ENCODE data around the gene KCNK4. TPM values are rescaled to one million over a fixed set of nuclear protein-coding genes. Genes with fewer than 3 reads are reported as not detected.

Gene KCNK4
- total and polyA plus RNA-seq, 8 donors = not detected

DNA sequence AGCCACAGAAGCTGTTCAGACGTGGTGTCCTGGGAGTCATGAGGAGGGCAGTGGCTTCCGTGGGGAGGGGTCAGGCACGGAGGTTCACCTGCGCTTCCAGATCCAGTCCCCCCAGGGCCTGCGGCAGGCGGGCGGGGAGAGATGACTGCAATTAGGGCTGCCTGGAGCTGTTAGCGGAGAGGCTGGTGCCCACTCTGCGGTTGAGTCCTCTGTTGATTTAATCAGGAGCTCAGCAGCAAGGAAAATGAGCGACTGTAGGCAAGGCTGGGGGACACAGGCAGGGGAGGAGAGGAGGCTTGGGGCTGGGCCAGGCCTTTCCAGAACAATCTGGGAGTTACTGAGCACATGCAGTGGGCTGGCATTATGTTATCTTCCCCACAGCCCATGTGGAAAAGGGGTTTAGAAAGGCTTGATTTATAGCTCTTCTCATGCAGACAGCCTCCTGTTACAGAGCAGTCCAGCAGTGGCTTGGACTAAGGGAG lies 26.7 kb upstream of the KCNK4 start:
- Histone ChIP-seq H3K36me3 (peaks cover 44 to 77% (median 75%) of the 10 kb centered on the region in 4 donors), H3K4me1 (peaks cover 15 to 25% (median 24%) of the 10 kb centered on the region in 4 donors), H3K27me3 (no peaks in the 10 kb centered on the region), H3K9me3 (no peaks in the 10 kb centered on the region), H3K27ac (no peak overlapping the region), H3K4me3 (no peak overlapping the region)
- intact Hi-C loops (cut with DNase I; ENCODE audit: low total_unique reads) = no loop called here
- DNase-seq = no peak
- 85 to 91% (median 90%) methylated on average over 10 of the region's 10 CpGs for WGBS, 5 donors
- TF ChIP-seq POLR2AphosphoS5 (IDR thresholded peaks at IDR 0.05) (no peak), EP300 (IDR thresholded peaks at IDR 0.05) (no peak), POLR2A (IDR thresholded peaks at IDR 0.05) (no peak)
- TF ChIP-seq, protein P1, sequence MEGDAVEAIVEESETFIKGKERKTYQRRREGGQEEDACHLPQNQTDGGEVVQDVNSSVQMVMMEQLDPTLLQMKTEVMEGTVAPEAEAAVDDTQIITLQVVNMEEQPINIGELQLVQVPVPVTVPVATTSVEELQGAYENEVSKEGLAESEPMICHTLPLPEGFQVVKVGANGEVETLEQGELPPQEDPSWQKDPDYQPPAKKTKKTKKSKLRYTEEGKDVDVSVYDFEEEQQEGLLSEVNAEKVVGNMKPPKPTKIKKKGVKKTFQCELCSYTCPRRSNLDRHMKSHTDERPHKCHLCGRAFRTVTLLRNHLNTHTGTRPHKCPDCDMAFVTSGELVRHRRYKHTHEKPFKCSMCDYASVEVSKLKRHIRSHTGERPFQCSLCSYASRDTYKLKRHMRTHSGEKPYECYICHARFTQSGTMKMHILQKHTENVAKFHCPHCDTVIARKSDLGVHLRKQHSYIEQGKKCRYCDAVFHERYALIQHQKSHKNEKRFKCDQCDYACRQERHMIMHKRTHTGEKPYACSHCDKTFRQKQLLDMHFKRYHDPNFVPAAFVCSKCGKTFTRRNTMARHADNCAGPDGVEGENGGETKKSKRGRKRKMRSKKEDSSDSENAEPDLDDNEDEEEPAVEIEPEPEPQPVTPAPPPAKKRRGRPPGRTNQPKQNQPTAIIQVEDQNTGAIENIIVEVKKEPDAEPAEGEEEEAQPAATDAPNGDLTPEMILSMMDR (IDR thresholded peaks at IDR 0.05) = no peak

DNA sequence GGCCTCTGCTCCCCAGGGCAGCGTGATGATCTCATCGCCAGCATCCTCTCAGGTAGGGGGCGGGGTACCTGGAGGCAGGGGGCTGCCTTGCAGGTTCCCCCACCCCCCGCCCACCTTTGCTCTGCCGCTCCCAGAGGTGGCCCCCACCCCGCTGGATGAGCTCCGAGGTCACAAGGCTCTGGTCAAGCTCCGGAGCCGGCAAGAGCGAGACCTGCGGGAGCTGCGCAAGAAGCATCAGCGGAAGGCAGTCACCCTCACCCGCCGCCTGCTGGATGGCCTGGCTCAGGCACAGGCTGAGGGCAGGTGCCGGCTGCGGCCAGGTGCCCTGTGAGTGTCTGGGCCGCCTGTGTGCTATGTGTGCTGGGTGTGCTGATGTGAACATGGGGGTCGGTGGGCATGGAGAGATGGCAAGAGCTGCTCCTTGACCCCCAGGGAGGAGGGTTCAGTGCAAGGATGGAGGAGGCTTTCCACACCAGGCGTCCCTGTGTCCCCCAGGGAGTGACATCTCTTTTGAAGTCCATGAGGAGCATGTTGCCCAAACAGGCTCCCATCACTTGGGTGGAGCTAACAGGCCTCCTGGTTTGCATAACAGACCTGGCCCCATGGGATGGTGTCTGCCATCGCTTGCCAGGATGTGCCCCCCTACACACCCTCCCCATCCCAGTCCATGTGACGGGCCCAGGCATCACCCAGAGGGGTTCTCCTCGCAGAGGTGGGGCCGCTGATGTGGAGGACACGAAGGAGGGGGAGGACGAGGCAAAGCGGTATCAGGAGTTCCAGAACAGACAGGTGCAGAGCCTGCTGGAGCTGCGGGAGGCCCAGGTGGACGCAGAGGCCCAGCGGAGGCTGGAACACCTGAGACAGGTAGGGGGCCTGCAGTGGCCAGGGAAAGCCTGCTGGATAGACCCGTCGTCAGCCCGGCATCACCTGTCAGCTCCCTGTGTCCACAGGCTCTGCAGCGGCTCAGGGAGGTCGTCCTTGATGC lies 25.6 kb upstream of the KCNK4 start:
- H3K4me3 ChIP-seq = no peak overlapping the region
- DNase-seq = no peak
- no peak overlapping the region for H3K27ac ChIP-seq
- H3K36me3 ChIP-seq = peaks cover 43 to 66% (median 65%) of the 10 kb centered on the region in 4 donors
- peaks cover 15 to 29% (median 24%) of the 10 kb centered on the region in 4 donors for H3K4me1 ChIP-seq
- WGBS, 5 donors = 91 to 94% (median 93%) methylated on average over 25 to 35 of the region's 35 CpGs
- intact Hi-C loops (cut with DNase I; ENCODE audit: low total_unique reads) = no loop called here
- TF ChIP-seq POLR2A (IDR thresholded peaks at IDR 0.05) (no peak), EP300 (IDR thresholded peaks at IDR 0.05) (no peak), POLR2AphosphoS5 (IDR thresholded peaks at IDR 0.05) (no peak)
- TF ChIP-seq, protein P1 (IDR thresholded peaks at IDR 0.05) = no peak
- no peaks in the 10 kb centered on the region for H3K9me3 ChIP-seq
- no peaks in the 10 kb centered on the region for H3K27me3 ChIP-seq

DNA sequence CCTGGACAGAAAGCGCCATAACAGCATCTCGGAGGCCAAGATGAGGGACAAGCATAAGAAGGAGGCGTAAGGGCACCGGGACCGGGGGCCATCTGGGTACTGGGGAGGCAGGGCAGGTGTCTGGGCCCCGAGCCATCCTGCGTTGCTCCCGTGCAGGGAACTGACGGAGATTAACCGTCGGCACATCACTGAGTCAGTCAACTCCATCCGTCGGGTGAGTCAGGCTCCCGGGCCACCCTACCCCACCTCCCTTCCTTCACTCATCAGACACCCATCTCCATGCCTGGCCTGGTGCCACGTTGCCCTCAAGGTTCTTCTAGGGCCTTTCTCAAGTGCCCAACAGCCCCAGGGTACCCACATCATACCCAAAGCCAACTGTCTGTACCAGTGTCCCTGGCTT lies 24.8 kb upstream of the KCNK4 start:
- Histone ChIP-seq H3K27me3 (no peaks in the 10 kb centered on the region), H3K27ac (peak overlapping the region in 1 of 5 donors; percentile 96), H3K4me3 (no peak overlapping the region), H3K4me1 (peaks cover 15 to 29% (median 24%) of the 10 kb centered on the region in 4 donors), H3K36me3 (peaks cover 41 to 61% (median 59%) of the 10 kb centered on the region in 4 donors), H3K9me3 (no peaks in the 10 kb centered on the region)
- WGBS, 5 donors = 83 to 91% (median 89%) methylated on average over 15 of the region's 15 CpGs
- no peak for DNase-seq
- TF ChIP-seq POLR2A (IDR thresholded peaks at IDR 0.05) (no peak), POLR2AphosphoS5 (IDR thresholded peaks at IDR 0.05) (no peak)
- intact Hi-C loops (cut with DNase I; ENCODE audit: low total_unique reads) = no loop called here

DNA sequence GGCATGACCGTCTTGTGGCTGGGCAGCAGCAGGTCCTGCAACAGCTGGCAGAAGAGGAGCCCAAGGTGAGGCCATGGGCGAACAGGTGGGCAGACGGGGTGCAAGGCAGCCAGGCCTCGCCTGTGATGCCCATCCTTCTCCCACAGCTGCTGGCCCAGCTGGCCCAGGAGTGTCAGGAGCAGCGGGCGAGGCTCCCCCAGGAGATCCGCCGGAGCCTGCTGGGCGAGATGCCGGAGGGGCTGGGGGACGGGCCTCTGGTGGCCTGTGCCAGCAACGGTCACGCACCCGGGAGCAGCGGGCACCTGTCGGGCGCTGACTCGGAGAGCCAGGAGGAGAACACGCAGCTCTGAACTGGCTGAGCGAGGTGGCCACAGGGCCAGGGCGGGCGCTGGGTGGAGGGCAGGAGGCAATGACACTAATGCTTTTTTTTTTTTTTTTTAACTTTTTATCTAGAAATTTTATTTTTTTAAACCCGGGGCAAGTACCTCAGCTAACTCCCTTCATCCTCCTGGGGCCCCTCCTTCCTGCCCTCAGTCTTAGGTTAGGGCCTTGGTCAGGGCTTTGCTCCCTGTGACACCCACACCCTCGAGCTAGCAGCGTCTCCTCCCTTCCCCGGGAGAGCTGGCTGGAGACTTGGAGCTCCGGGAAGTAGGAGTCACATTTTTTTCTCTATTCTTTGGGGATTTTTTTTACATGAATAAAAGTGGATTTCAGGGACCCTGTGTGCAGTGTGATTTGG lies 23.7 kb upstream of the KCNK4 start:
- H3K4me1 ChIP-seq = peaks cover 25 to 38% (median 34%) of the 10 kb centered on the region in 4 donors
- DNase-seq = no peak

More for the DNA sequence above, 23.7 kb upstream of the KCNK4 start:
- peaks cover 31 to 51% (median 48%) of the 10 kb centered on the region in 4 donors for H3K36me3 ChIP-seq
- WGBS, 5 donors = 56 to 81% (median 66%) methylated on average over 19 to 27 of the region's 27 CpGs
- TF ChIP-seq POLR2A (IDR thresholded peaks at IDR 0.05) = no peak
- TF ChIP-seq EP300 (IDR thresholded peaks at IDR 0.05) = no peak
- TF ChIP-seq, protein P1 (IDR thresholded peaks at IDR 0.05) = no peak
- TF ChIP-seq POLR2AphosphoS5 (IDR thresholded peaks at IDR 0.05) = no peak
- intact Hi-C loops (cut with DNase I; ENCODE audit: low total_unique reads) = no loop called here
- peak overlapping the region in 1 of 4 donors; percentile 72 for H3K4me3 ChIP-seq
- peak overlapping the region; percentile 92 to 99 (median 95) for H3K27ac ChIP-seq
- H3K27me3 ChIP-seq = no peaks in the 10 kb centered on the region
- H3K9me3 ChIP-seq = no peaks in the 10 kb centered on the region
